ENCODE data around the gene CXCL16. TPM values are rescaled to one million over a fixed set of nuclear protein-coding genes. Genes with fewer than 3 reads are reported as not detected.
A peak's percentile ranks its signal among the peaks of the same experiment; 100 is the strongest.

The CXCL16 gene
- total RNA-seq, 1 donor: 0.86 TPM

- DNase-seq (ENCODE audit: low read depth): no peak
- H3K4me3 ChIP-seq (ENCODE audit: low read depth, low read length): peak overlapping the region; percentile 71
- TF ChIP-seq CTCF (IDR thresholded peaks at IDR 0.05; ENCODE audit: insufficient read depth, low read depth, low read length): no peak
Measured at GRCh38 chr17:4738136-4739121, 1.3 kb downstream of the CXCL16 start.

GRCh38 chr17:4735876-4736651 is 3.7 kb downstream of the CXCL16 start:
- TF ChIP-seq CTCF (IDR thresholded peaks at IDR 0.05; ENCODE audit: insufficient read depth, low read depth, low read length): no peak
- peak; percentile 5 for DNase-seq (ENCODE audit: low read depth)
- no peak overlapping the region for H3K4me3 ChIP-seq (ENCODE audit: low read depth, low read length)

GRCh38 chr17:4734857-4735475 is 4.8 kb downstream of the CXCL16 start:
- H3K4me3 ChIP-seq (ENCODE audit: low read depth, low read length): no peak overlapping the region
- DNase-seq (ENCODE audit: low read depth): no peak
- no peak for TF ChIP-seq CTCF (IDR thresholded peaks at IDR 0.05; ENCODE audit: insufficient read depth, low read depth, low read length)

- no peak overlapping the region for H3K4me3 ChIP-seq (ENCODE audit: low read depth, low read length)
- DNase-seq (ENCODE audit: low read depth): no peak
- TF ChIP-seq CTCF (IDR thresholded peaks at IDR 0.05; ENCODE audit: insufficient read depth, low read depth, low read length): no peak
Measured at GRCh38 chr17:4733073-4733531, 6.6 kb downstream of the CXCL16 start.

- DNase-seq (ENCODE audit: low read depth): no peak
- no peak for TF ChIP-seq CTCF (IDR thresholded peaks at IDR 0.05; ENCODE audit: insufficient read depth, low read depth, low read length)
- no peak overlapping the region for H3K4me3 ChIP-seq (ENCODE audit: low read depth, low read length)
Measured at GRCh38 chr17:4728124-4728523, 11.6 kb downstream of the CXCL16 start.

- TF ChIP-seq CTCF (IDR thresholded peaks at IDR 0.05; ENCODE audit: insufficient read depth, low read depth, low read length): no peak
- DNase-seq (ENCODE audit: low read depth): no peak
- H3K4me3 ChIP-seq (ENCODE audit: low read depth, low read length): no peak overlapping the region
Measured at GRCh38 chr17:4725646-4726310, 13.9 kb downstream of the CXCL16 start.
